HG03095 (cell line): ENCODE results near the gene TTYH2.
A peak's percentile ranks its signal among the peaks of the same experiment; 100 is the strongest.
"Not testable (repeated sequence)": the region's sequence is repeated elsewhere in the genome, so short reads cannot be mapped to it uniquely, and the experiment has no call there.

Source experiments
- ATAC-seq: cut with Tn5 transposase; IDR thresholded peaks from one replicate; pipeline ENCODE4 v1.9.1; 2021; ENCODE audit warnings: moderate library complexity; ENCODE audit not compliant: unreplicated experiment

TTYH2 gene

DNA sequence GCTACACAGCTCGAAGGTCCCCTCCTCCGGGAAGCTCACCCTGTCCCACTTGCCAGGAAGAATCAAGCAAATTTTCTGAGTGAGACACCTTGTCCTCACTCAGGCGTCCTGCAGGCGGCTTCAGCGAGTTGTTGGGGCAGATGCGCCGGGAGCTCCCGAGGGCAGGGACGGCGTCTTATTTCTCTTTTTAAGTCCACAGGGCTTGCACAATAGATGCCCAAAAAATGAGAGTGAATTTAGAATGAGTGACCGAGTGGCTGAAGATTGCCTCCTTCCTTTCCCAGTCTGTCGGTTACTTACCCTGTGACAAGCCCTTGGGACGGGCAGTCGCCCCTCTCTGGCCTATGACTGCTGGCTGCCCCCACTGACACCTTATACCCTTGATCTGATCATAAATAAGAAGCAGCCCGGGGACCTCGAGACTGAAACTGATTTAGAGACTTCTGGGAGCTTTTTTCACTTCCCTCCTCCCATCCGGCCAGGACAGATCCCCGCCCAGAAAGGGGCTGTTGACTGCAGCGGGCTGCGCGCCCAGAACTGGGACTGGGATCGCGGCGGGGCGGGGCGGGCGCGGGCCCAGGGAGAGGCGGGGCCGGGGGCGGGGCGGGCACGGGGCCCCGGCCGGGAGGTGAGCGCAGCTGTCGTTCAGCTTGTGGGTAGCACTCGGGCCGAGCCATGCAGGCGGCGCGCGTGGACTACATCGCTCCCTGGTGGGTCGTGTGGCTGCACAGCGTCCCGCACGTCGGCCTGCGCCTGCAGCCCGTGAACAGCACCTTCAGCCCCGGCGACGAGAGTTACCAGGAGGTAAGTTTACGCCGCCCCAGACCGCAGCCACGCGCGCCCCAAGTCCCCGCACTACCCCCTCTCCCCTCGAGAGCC, at the start of gene TTYH2:
TSS of gene TTYH2 (plus strand) at position 659 of the 879 bp plus-strand sequence. CDS start at position 676, 17 bp downstream.
- ATAC-seq = peak; percentile 56

DNA sequence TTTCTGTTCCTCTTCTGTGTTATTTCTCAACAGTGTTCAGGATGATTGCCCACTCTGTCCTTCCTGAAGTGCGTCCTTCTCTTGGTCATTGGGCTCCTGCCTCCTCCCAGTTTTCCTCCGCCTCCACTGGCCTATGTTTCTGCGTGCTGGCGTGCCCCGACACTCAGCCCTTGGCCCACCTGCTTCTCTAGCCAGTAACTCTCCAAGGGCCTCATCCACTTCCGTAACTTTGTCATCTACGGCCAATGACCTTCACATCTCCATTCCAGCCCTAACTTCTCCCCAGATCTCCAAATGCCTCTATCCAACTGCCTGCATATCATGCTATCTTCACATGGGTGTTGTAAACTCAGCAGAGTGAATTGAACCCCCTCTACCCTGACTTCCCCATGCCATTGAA, 49.5 kb upstream of the TTYH2 start:
- ATAC-seq = no peak

GRCh38 chr17:74164446-74165045, 48.8 kb upstream of the TTYH2 start:
- ATAC-seq = no peak

- no peak for ATAC-seq
Observed at GRCh38 chr17:74165797-74166365, 47.5 kb upstream of the TTYH2 start.

DNA sequence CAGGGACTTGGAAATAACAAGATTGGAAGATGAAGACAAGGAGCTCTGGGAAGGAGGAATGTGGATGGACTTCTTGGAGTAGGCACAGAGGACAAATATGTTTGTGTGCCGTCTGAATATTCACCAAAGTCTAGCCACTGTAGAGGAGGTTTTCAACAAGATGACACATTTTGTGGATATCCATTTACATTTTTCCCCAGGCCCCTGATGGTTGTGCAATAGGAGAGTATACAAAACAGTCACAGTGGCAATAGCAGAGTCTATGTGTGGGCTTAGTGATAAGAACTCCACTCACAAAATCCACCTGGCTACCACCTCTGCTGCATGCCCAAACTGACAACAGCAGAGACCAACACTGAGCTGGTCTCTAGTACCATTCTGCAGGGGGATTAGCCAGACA, 42.4 kb upstream of the TTYH2 start:
- no peak for ATAC-seq

DNA sequence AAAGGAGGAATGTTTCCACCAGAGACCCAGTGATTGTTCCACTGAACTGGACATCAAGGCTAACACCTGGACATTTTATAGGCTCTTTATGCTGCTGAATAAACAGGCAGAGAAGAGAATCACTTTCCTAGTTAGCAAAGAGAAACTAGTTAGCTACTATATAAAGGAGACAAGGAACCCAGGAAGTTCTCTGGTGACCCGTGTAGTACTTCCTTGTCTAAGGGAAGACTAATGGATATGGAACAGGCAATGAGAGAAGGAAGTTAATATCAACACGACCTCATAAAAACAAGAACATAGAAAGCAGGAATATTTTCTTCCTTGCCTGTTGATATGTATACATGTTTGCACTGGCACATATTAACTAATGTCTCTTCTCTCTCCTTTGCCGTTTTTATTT, 40.7 kb upstream of the TTYH2 start:
- no peak for ATAC-seq

GRCh38 chr17:74176546-74177001, 36.8 kb upstream of the TTYH2 start:
- no peak for ATAC-seq

DNA sequence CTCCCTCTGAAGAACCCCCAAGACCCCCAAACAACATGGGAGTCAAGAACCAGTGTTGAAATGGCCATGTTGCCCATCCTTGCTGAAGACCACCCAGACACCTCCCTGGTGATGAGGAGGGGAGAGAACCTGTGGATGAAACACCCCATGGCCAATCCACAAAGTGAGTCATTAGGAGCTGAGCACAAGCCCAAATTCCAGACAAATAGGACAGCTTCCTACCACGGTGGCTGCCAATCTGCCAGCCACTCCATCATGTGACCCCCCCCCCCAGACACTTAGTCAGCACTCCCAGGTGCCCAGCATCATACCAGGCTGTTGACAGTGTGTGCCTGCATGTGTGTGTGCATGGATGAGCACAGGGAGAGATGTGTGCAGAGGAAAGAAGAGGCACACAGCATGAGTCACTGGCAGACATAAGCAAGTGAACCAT, 36.3 kb upstream of the TTYH2 start:
- no peak for ATAC-seq

DNA sequence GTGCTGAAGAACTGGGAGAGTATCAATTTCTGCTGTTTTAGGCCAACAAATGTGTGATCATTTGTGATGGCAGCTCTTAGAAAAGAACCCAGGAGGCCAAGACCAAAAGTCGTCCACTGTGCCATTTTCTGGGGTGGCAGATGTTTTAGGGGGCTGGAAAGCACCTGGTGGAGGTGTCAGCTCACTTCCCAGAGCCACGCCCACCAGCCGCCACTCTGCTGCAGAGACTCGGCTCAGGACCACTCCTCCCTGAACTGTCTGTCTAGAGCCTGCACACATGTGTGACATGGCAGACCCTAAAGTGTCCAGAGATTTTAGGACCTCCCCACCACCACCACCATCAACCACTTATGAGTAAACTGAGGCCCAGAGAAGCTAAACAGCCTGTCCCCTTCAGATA, 33.8 kb upstream of the TTYH2 start:
- no peak for ATAC-seq

DNA sequence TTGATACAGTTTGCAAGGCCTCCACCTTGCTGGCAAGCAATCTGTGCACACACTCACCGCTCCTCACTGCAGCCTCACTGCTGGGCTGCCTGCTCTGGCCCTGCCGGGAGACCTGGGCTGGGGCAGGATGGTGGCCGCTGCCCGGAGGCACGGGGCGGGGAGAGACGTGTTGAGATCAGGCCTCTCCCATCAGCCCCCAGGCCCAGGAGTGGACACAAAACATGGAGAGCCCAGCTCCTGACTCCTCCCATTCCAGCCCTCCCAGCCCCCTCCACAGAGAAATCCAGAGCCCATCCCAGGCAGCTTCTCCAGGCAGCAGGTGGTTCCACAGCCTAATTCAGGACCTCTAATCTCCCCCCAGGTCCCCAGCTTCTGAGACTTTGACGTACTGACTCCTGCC, 33.0 kb upstream of the TTYH2 start:
- ATAC-seq = no peak

- ATAC-seq = no peak
Observed at GRCh38 chr17:74181341-74181740, 32.0 kb upstream of the TTYH2 start.

GRCh38 chr17:74182041-74182723, 31.2 kb upstream of the TTYH2 start:
- no peak for ATAC-seq

GRCh38 chr17:74183411-74183810, 30.0 kb upstream of the TTYH2 start:
- ATAC-seq = no peak

GRCh38 chr17:74185571-74186185, 27.7 kb upstream of the TTYH2 start:
- ATAC-seq = no peak

- ATAC-seq = no peak
Observed at GRCh38 chr17:74186498-74186897, 26.9 kb upstream of the TTYH2 start.

DNA sequence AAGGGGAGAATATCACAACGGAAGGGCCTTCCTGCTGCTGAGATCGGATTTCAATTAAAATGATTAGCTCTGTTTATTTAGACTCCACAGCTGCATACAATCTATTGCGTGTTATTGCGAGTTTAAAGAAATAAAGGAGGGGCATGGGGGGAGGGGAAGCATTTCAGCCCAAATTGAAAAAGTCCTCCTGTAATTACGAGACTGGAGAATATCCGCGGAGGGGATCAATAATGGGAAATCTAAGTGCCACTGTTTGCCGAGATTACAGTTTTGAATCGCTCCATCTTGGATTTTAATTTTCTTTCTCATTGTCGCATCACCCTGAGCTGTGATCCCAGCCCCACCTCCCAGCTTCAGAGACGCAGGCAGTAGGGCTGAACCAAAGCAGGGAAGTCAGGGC, 25.6 kb upstream of the TTYH2 start:
- ATAC-seq = no peak

DNA sequence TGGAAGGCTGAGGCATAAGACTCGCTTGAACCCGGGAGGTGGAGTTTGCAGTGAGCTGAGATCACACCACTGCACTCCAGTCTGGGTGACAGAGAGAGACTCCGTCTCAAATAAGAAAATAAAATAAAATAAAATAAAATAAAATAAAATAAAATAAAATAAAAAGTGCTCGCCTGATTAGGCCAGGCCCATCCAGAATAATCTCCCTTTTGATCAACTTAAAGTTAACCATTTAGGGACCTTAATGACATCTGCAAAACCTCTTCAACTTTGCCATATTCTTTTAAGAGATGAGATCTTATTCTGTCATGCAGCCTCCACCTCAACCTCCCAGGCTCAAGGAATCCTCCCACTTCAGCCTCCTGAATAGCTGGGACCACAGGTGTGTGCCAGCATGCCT, 24.7 kb upstream of the TTYH2 start:
- ATAC-seq = not testable (repeated sequence)

- ATAC-seq = no peak
Observed at GRCh38 chr17:74190154-74190553, 23.2 kb upstream of the TTYH2 start.

DNA sequence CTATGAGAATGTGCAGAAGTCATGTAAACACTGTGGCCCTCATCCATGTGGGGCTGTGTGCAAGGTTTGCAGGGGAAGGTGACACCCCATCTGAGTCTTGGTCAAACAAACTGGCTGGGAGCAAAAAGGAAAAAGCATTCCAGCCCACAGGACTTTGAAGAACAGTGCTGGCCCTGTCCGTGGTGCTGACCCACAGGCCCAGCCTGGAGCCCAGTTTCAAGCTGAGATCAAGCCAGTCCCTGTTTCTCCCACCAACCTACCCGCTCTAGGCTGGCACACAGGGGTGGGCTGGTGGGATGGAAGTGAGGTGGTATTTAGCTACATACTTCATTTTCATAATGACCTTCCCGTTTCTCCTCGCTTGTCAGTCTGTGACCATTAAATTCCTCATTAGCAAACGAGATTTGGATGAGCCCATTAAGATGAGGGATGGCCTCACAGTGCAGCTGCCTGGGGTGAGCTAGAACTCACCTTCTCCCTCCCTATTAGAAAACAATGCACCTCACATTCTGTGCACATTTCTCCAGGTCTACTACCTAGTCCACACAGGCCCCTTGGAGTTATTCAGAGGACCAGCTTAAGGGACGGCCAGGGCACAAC, 22.5 kb upstream of the TTYH2 start:
- ATAC-seq = no peak

DNA sequence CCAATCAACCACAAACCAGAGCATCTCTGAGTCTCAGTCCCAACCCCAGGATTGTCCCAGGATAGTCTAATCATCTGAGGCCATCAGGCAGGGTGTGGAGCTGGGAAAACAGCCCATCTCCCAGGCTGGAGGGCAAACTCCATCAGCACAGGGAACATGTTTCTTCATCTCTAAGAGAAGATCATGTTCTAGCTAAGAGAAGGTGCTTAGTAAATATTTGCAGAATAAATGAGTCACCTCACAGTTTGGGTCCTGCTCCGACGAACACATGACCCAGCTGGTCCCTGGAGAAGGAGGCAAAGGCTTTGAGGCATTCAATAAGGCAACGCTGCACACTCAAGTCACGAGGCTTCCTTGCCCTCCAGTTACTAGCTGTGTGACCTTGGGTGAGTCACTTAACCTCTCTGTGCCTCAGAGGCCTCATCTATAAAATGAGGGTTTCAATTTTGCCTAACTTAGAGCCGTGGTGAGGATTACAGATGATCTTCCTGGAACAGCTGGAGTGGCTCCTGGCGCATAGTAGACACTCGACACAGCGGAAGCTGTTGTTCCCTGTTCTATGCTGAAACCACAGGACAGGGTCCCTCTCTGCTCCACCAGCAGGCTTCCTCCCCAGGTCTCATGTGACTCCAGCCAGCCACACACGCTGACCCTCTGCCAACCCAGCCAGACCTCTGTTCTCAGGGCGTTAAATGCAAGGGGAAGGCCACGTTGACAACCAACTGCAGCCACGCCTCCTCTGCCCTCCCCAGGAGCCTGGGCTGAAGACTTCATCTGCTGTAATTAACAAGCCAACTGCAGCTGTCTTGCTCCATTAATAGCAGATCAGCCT, 20.2 kb upstream of the TTYH2 start:
- ATAC-seq = no peak
